Fibroblast of the aortic adventitia (primary cell): ENCODE results near the gene SCUBE1. TPM values are rescaled to one million over a fixed set of nuclear protein-coding genes. Genes with fewer than 3 reads are reported as not detected.

ENCODE experiments used
- DNase-seq: peaks from one replicate; pipeline ENCODE4 v3.0.0-alpha.2; 2010; ENCODE audit warnings: low read depth
- H3K4me3 ChIP-seq: 2 replicates; pipeline ENCODE4 v1.5.1; 2011; ENCODE audit warnings: low read depth, mild to moderate bottlenecking, control low read depth, low read length, moderate library complexity
- CTCF ChIP-seq: IDR thresholded peaks from 2 replicates; pipeline ENCODE4 v1.5.1; 2011; ENCODE audit warnings: mild to moderate bottlenecking, low read length, control low read depth, inconsistent platforms; ENCODE audit not compliant: insufficient read depth
- total RNA-seq: library from RNA; depleted of rRNA; stranded (reverse); fragments of >200 nt; gene quantifications from 2 replicates; pipeline ENCODE4 v1.2.3, GENCODE V29; 2012; ENCODE audit warnings: low replicate concordance

SCUBE1 gene
- total RNA-seq, 1 donor, result not detected

DNA sequence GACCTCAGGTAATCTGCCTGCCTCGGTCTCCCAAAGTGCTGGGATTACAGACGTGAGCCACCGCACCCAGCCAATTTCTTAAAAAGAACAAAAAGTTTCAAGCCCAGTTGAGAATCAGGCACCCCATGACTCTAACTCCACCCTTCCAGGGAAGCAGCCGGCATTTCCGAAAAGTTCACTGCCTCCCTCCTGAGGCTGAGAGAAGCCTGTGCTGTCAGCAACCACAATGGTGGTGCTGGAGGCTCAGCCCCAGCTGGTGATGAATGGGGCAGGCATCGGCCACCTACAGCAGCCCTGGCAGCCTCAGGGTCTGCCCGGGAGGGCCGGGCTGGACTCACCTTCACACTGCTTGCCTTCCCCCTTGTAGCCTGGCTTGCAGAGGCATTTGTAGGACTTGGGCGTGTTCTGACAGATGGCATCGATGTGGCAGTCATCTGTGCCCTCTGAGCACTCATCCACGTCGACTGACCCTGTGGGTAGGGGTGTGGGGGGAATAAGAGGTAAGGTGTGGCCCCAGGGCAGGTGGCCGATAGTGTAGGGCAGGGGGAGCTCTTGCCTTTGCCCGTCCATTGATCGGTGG, 4.3 kb downstream of the SCUBE1 start:
- TF ChIP-seq CTCF, result no peak
- H3K4me3 ChIP-seq, result no peak overlapping the region
- no peak for DNase-seq

DNA sequence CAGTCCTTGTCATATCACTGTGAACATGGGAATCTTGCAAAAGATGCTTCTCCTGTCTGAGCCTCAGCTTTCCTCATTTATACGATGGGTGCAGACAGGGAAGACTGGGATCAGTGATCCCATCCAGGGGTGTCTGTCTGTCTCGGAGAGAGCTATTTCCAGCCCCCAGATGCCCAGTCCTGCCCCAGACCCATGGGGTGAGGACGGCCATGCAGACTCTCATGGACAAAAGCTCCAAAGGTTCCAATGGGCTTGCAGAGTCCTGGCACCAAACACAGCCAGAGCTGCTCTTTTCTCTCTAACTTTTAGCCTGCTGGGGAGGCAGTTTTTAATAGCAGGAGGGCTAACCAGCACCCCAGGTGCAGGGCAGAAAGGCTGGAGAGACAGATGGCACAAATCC, 5.2 kb downstream of the SCUBE1 start:
- no peak for TF ChIP-seq CTCF
- no peak for DNase-seq
- no peak overlapping the region for H3K4me3 ChIP-seq

DNA sequence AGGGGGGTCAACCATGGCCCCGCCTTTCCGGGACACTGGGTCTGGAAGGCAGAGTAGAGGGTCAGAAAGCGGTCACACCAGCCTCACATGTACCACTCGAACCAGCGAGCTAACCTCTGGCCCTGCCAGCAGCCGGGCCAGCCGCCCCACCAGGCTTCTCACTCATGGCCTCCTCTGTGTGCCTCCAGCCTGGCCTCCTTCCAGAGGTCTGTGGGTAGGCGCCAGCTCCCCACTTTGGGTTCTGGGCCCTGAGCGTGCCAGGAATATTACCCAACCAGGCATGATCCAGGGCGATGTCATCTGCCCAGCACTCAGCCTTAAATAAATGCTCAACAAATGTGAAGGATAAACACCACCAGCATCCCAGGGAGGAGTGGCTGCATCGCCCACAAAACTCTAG, 5.8 kb downstream of the SCUBE1 start:
- no peak overlapping the region for H3K4me3 ChIP-seq
- TF ChIP-seq CTCF, result no peak
- no peak for DNase-seq

DNA sequence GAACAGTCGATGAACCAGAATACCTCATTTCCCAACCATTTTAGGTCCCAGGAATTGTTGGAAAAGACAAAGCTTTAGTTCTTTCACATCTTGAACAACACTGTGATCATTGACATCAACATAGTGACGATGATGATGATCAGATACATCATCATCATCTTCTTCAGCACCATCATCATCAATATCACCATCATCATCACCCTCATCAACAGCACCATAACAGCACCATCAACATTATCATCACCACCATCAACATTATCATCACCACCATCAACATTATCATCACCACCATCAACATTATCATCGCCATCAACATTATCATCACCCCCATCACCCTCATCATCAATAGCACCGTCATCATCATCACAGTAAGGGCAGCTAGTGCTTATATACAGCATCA, 8.8 kb downstream of the SCUBE1 start:
- DNase-seq, result no peak
- no peak overlapping the region for H3K4me3 ChIP-seq
- no peak for TF ChIP-seq CTCF

DNA sequence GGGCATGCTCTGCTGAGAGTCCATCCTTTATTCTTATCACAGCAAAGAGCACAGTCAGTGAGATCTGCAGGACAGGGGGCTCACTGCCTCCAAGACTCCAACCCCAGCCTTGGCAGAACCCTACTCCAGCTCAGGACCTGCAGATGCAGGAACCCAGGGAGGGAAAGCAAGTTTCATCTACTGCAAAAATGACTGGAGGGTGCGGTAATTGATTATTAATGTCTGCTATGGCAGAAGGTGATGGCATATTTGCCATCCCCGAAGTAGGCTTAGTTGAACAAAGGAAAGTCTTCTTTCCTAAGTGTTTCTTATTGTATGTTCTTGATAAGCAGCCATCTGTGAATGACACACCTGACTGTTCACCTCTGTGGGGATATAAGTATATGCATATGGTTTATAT, 9.2 kb downstream of the SCUBE1 start:
- H3K4me3 ChIP-seq, result no peak overlapping the region
- TF ChIP-seq CTCF, result no peak
- no peak for DNase-seq

DNA sequence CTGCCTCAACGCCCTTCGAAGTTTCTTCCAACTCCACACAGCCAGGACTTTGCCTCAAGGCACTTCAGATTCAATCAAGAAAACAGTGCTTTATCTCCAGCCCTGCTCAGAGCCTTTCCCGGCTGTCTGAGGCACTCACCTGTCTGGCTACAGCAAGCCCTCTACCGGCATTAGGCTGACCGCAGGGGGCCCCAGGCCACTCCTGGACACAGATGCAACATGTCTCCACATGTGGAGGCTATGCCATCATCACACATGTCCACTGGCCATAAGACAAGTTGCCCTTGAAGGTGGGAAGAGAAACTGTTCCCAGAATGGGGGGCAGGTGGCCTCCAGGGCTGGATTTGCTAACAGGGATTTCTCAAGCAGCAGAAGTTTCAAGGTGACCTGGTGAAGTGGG, 10.0 kb downstream of the SCUBE1 start:
- DNase-seq, result no peak
- TF ChIP-seq CTCF, result no peak
- H3K4me3 ChIP-seq, result no peak overlapping the region

DNA sequence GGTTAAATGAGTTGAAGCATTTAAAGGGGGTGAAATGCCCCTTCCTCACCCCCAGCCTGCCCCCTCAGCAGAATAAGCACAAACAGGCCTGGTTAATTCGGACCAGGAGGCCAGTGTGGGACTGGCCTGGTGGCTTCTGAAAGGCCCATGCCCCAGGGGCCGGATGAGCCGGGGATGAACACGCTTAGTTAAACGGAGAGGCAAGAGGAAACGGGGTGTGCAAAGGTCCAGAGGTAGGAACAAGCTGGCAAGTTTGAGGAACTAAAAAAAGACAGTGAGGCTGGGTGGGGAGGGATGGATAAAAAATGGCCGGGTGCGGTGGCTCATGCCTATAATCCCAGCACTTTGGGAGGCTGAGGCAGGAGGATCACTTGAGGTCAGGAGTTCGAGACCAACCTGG, 11.5 kb downstream of the SCUBE1 start:
- no peak overlapping the region for H3K4me3 ChIP-seq
- DNase-seq, result no peak
- no peak for TF ChIP-seq CTCF
